CD8-positive, alpha-beta memory T cell (primary cell): Measurements from ENCODE around the gene RAB5A. TPM values are rescaled to one million over a fixed set of nuclear protein-coding genes. Genes with fewer than 3 reads are reported as not detected.

Source experiments
- CTCF ChIA-PET: fragments of 350-600 bp; sonication (Branson Sonifier 250); formaldehyde crosslinking; loops from one replicate; lab custom pipeline; 2021; ENCODE audit warnings: antibody characterized with exemption; lab: Charles Lee
- POLR2A ChIA-PET: fragments of 350-600 bp; sonication (Branson Sonifier 250); formaldehyde crosslinking; loops from one replicate; lab custom pipeline; 2021; ENCODE audit warnings: antibody characterized with exemption; lab: Charles Lee
- DNase-seq, 5 donors: peaks; one replicate each; pipeline versions ENCODE4 v3.0.0 to v3.0.0-alpha.2; 2020 to 2022; ENCODE audit warnings: mixed read lengths in 1 of 5
- H3K27ac ChIP-seq: one replicate; pipeline ENCODE4 v1.7.0; 2013; ENCODE audit warnings: low read depth, mild to moderate bottlenecking, low read length, moderate library complexity
- H3K27me3 ChIP-seq: 2 replicates; pipeline ENCODE4 v1.7.0; 2013; ENCODE audit warnings: low read length, mild to moderate bottlenecking; ENCODE audit not compliant: insufficient read depth, poor library complexity, severe bottlenecking
- H3K36me3 ChIP-seq: 2 replicates; pipeline ENCODE4 v1.7.0; 2013; ENCODE audit warnings: mild to moderate bottlenecking, low read length, moderate library complexity; ENCODE audit not compliant: insufficient read depth
- H3K4me1 ChIP-seq: 2 replicates; pipeline ENCODE4 v1.7.0; 2013; ENCODE audit warnings: mild to moderate bottlenecking, low read length, moderate library complexity; ENCODE audit not compliant: insufficient read depth
- H3K4me3 ChIP-seq: 2 replicates; pipeline ENCODE4 v1.7.0; 2013; ENCODE audit warnings: mild to moderate bottlenecking, low read length
- H3K9me3 ChIP-seq: 2 replicates; pipeline ENCODE4 v1.7.0; 2013; ENCODE audit warnings: mild to moderate bottlenecking, low read length
- H3K27ac Mint-ChIP-seq, 8 donors: one replicate each; pipeline ENCODE4 v1.8.0; 2020 to 2021; ENCODE audit warnings: mixed read lengths in 8 of 8, mild to moderate bottlenecking in 6 of 8, inconsistent platforms in 3 of 8, moderate library complexity in 3 of 8
- H3K27me3 Mint-ChIP-seq, 2 donors: one replicate each; pipeline ENCODE4 v1.8.0; 2020 to 2021; ENCODE audit warnings: mixed read lengths in 2 of 2, mild to moderate bottlenecking in 1 of 2, moderate library complexity in 1 of 2
- H3K36me3 Mint-ChIP-seq, 3 donors: one replicate each; pipeline ENCODE4 v1.8.0; 2020 to 2021; ENCODE audit warnings: mixed read lengths in 3 of 3, inconsistent platforms in 1 of 3, mild to moderate bottlenecking in 1 of 3
- H3K4me1 Mint-ChIP-seq, 3 donors: one replicate each; pipeline ENCODE4 v1.8.0; 2020 to 2021; ENCODE audit warnings: mixed read lengths in 3 of 3, inconsistent platforms in 1 of 3, mild to moderate bottlenecking in 1 of 3
- H3K4me3 Mint-ChIP-seq, 7 donors: one replicate each; pipeline ENCODE4 v1.8.0; 2020 to 2021; ENCODE audit warnings: mixed read lengths in 7 of 7, mild to moderate bottlenecking in 6 of 7, moderate library complexity in 4 of 7, inconsistent platforms in 2 of 7
- H3K9me3 Mint-ChIP-seq, 5 donors: one replicate each; pipeline ENCODE4 v1.8.0; 2020 to 2022; ENCODE audit warnings: mixed read lengths in 5 of 5, mild to moderate bottlenecking in 3 of 5, moderate library complexity in 2 of 5, inconsistent platforms in 1 of 5
- polyA plus RNA-seq: library from polyadenylated mRNA; unstranded; fragments of 300-500 nt; fragmentation: Illumina TruSeq; gene quantifications from one replicate; pipeline ENCODE4 v1.2.3, GENCODE V29; 2021
- total RNA-seq, 2 experiments: library from RNA; stranded (reverse); gene quantifications; one replicate each; pipeline ENCODE4 v1.2.3, GENCODE V29; 2021

Gene RAB5A
- total and polyA plus RNA-seq, 3 experiments from 2014 or later, result 46.4 to 75.3 (median 68.6) TPM

DNA sequence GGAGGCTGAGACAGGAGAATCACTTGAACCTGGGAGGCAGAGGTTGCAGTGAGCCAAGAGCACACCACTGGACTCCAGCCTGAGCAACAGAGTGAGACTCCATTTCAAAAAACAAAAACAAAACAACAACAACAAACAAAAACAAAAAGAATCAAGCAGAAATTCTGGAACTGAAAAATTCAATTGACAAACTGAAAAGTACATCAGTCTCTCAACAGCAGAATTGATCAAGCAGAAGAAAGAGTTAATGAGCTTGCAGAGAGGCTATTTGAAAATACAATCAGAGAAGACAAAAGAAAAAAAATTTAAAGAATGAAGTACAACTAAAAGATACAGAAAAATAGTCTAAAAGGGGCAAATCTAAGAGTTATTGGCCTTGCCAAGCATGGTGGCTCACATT is 35.4 kb upstream of the RAB5A start:
- POLR2A ChIA-PET, result no interaction called here
- CTCF ChIA-PET, result no interaction called here
- H3K4me3 ChIP-seq, result no peak overlapping the region

GRCh38 chr3:19917167-19917566 is 29.7 kb upstream of the RAB5A start:
- Mint-ChIP-seq H3K27me3 (peaks cover 0 to 2% of the 10 kb centered on the region in 2 donors), H3K4me1 (no peaks in the 10 kb centered on the region), H3K9me3 (peaks cover 0 to 10% (median 5%) of the 10 kb centered on the region in 5 donors), H3K4me3 (no peak overlapping the region), H3K27ac (no peak overlapping the region), H3K36me3 (peaks cover 0 to 13% (median 0%) of the 10 kb centered on the region in 3 donors)
- Histone ChIP-seq H3K4me1 (no peaks in the 10 kb centered on the region), H3K36me3 (no peaks in the 10 kb centered on the region), H3K4me3 (no peak overlapping the region), H3K27ac (no peak overlapping the region), H3K27me3 (no peaks in the 10 kb centered on the region), H3K9me3 (no peaks in the 10 kb centered on the region)
- ChIA-PET POLR2A (no interaction called here), CTCF (no interaction called here)
- no peak for DNase-seq

More for the DNA sequence above, 35.4 kb upstream of the RAB5A start:
- no peaks in the 10 kb centered on the region for H3K27me3 Mint-ChIP-seq
- H3K4me1 ChIP-seq, result no peaks in the 10 kb centered on the region
- H3K9me3 ChIP-seq, result no peaks in the 10 kb centered on the region
- H3K27ac Mint-ChIP-seq, result no peak overlapping the region
- H3K36me3 Mint-ChIP-seq, result peaks cover 0 to 26% (median 1%) of the 10 kb centered on the region in 3 donors
- no peaks in the 10 kb centered on the region for H3K27me3 ChIP-seq
- no peak overlapping the region for H3K27ac ChIP-seq
- no peaks in the 10 kb centered on the region for H3K36me3 ChIP-seq
- H3K9me3 Mint-ChIP-seq, result peaks cover 13 to 23% (median 21%) of the 10 kb centered on the region in 5 donors
- no peak for DNase-seq
- H3K4me1 Mint-ChIP-seq, result no peaks in the 10 kb centered on the region
- H3K4me3 Mint-ChIP-seq, result no peak overlapping the region

- H3K27ac ChIP-seq, result no peak overlapping the region
- no peak for DNase-seq
- Mint-ChIP-seq H3K27ac (no peak overlapping the region), H3K27me3 (peaks cover 2 to 5% of the 10 kb centered on the region in 2 donors), H3K4me1 (no peaks in the 10 kb centered on the region), H3K4me3 (no peak overlapping the region), H3K9me3 (no peaks in the 10 kb centered on the region), H3K36me3 (no peaks in the 10 kb centered on the region)
- POLR2A ChIA-PET, result no interaction called here
- H3K4me1 ChIP-seq, result no peaks in the 10 kb centered on the region
- no peaks in the 10 kb centered on the region for H3K36me3 ChIP-seq
- H3K9me3 ChIP-seq, result no peaks in the 10 kb centered on the region
- CTCF ChIA-PET, result no interaction called here
- no peaks in the 10 kb centered on the region for H3K27me3 ChIP-seq
- no peak overlapping the region for H3K4me3 ChIP-seq
Measured at GRCh38 chr3:19920401-19921080, 26.4 kb upstream of the RAB5A start.

DNA sequence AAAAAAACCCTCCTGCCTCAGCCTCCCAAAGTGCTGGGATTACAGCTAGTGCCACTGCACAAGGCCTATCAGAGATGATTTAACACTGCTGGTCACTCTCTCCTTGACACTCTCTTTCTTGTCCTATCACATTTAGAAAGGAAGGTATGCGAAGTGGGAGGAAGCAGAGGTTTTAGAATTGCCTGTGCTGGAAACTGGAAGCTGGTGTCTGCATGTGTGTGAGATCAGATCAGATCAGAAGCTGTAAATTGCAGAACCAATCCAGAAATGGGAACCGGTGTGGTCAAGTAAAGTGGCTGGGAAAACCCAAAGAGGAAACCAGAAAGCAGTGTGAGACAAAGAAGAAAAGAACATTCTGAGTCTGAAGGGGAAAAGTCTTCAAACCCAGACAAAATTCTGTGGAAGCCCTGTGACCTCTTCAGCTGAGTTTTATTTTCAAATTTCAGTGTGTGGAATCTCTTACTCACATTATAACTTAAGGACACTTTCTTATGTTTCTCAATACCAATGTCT is 15.7 kb upstream of the RAB5A start:
- Mint-ChIP-seq H3K27ac (peak overlapping the region in 3 of 8 donors; percentile 14 to 75 (median 43)), H3K4me1 (peaks cover 0 to 7% (median 2%) of the 10 kb centered on the region in 3 donors), H3K9me3 (no peaks in the 10 kb centered on the region), H3K36me3 (no peaks in the 10 kb centered on the region), H3K27me3 (peaks cover 10 to 33% of the 10 kb centered on the region in 2 donors), H3K4me3 (no peak overlapping the region)
- Histone ChIP-seq H3K9me3 (no peaks in the 10 kb centered on the region), H3K4me1 (no peaks in the 10 kb centered on the region), H3K27ac (no peak overlapping the region), H3K27me3 (no peaks in the 10 kb centered on the region), H3K36me3 (no peaks in the 10 kb centered on the region), H3K4me3 (no peak overlapping the region)
- ChIA-PET POLR2A (no interaction called here), CTCF (no interaction called here)
- no peak for DNase-seq

- no peak for DNase-seq
- Histone ChIP-seq H3K4me3 (no peak overlapping the region), H3K9me3 (no peaks in the 10 kb centered on the region), H3K4me1 (no peaks in the 10 kb centered on the region), H3K36me3 (no peaks in the 10 kb centered on the region), H3K27ac (peak overlapping the region; percentile 3), H3K27me3 (no peaks in the 10 kb centered on the region)
- Mint-ChIP-seq H3K36me3 (no peaks in the 10 kb centered on the region), H3K4me1 (peaks cover 0 to 7% (median 2%) of the 10 kb centered on the region in 3 donors), H3K4me3 (no peak overlapping the region), H3K9me3 (no peaks in the 10 kb centered on the region), H3K27me3 (peaks cover 10 to 33% of the 10 kb centered on the region in 2 donors), H3K27ac (no peak overlapping the region)
- POLR2A ChIA-PET, result no interaction called here
- CTCF ChIA-PET, result no interaction called here
Measured at GRCh38 chr3:19931767-19932188, 15.1 kb upstream of the RAB5A start.

DNA sequence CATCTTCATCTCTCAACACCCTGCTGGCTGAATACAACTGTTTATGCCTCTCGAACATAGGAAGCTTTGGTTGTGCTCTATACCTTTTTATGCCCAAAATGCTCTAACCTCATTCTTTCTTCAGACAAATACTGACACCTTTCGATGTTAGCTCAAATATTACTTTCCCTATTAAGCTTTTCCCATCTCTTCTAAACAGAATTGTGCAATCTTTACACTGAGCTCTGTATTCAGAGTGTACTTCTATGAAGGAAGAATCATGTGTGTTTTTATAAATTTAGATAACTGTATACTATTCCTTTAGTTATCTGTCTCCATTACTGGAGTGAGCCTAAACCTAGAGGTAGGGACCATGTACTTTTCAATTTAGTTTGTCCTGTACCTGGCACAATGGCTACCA is 14.5 kb upstream of the RAB5A start:
- H3K9me3 ChIP-seq, result no peaks in the 10 kb centered on the region
- Mint-ChIP-seq H3K27ac (no peak overlapping the region), H3K4me1 (peaks cover 0 to 7% (median 2%) of the 10 kb centered on the region in 3 donors), H3K27me3 (peaks cover 10 to 26% of the 10 kb centered on the region in 2 donors), H3K9me3 (no peaks in the 10 kb centered on the region), H3K36me3 (no peaks in the 10 kb centered on the region), H3K4me3 (no peak overlapping the region)
- no peaks in the 10 kb centered on the region for H3K4me1 ChIP-seq
- H3K36me3 ChIP-seq, result no peaks in the 10 kb centered on the region
- ChIA-PET POLR2A (no interaction called here), CTCF (no interaction called here)
- peak overlapping the region; percentile 3 for H3K27ac ChIP-seq
- H3K27me3 ChIP-seq, result no peaks in the 10 kb centered on the region
- DNase-seq, result no peak
- no peak overlapping the region for H3K4me3 ChIP-seq

- Histone ChIP-seq H3K4me1 (no peaks in the 10 kb centered on the region), H3K4me3 (no peak within 1 kb of the TSS), H3K27ac (no peak within 1 kb of the TSS), H3K9me3 (no peaks in the 10 kb centered on the region), H3K36me3 (no peaks in the 10 kb centered on the region), H3K27me3 (no peaks in the 10 kb centered on the region)
- Mint-ChIP-seq H3K27ac (peak within 1 kb of the TSS in 1 of 8 donors; percentile 69), H3K36me3 (no peaks in the 10 kb centered on the region), H3K27me3 (peaks cover 12 to 24% of the 10 kb centered on the region in 2 donors), H3K4me1 (peaks cover 0 to 7% (median 2%) of the 10 kb centered on the region in 3 donors), H3K9me3 (peaks cover 0 to 1% (median 0%) of the 10 kb centered on the region in 5 donors), H3K4me3 (peak within 1 kb of the TSS in 1 of 7 donors; percentile 24)
- CTCF ChIA-PET, result no interaction called here
- POLR2A ChIA-PET, result no interaction called here
- DNase-seq, result no peak
Measured at GRCh38 chr3:19934098-19934566, 12.8 kb upstream of the RAB5A start, which contains the start of gene EFHB. Gene EFHB (minus strand): TSS chr3:19934217. CDS start chr3:19934018, 199 bp downstream.

- Mint-ChIP-seq H3K27me3 (peaks cover 12 to 19% of the 10 kb centered on the region in 2 donors), H3K9me3 (peaks cover 0 to 1% (median 0%) of the 10 kb centered on the region in 5 donors), H3K27ac (no peak overlapping the region), H3K36me3 (peaks cover 0 to 10% (median 0%) of the 10 kb centered on the region in 3 donors), H3K4me1 (no peaks in the 10 kb centered on the region), H3K4me3 (no peak overlapping the region)
- DNase-seq, result no peak
- Histone ChIP-seq H3K27ac (no peak overlapping the region), H3K4me1 (no peaks in the 10 kb centered on the region), H3K4me3 (no peak overlapping the region), H3K27me3 (no peaks in the 10 kb centered on the region), H3K9me3 (no peaks in the 10 kb centered on the region), H3K36me3 (no peaks in the 10 kb centered on the region)
- POLR2A ChIA-PET, result no interaction called here
- CTCF ChIA-PET, result no interaction called here
Measured at GRCh38 chr3:19937459-19938294, 9.2 kb upstream of the RAB5A start.
